WTC11 (cell line): Measurements from ENCODE around the gene PLEKHA5.

ENCODE experiments used
- AFF4 ChIP-seq: sonication (generic); formaldehyde crosslinking; IDR thresholded peaks from 2 replicates; pipeline ENCODE4 v1.8.1; 2023; ENCODE audit warnings: mild to moderate bottlenecking, missing genetic modification reagents, borderline replicate concordance
- CTCF ChIP-seq: fragments of 200-600 bp; IDR thresholded peaks from 2 replicates; pipeline ENCODE4 v1.8.0; 2022; ENCODE audit warnings: antibody characterized with exemption
- E2F1 ChIP-seq: sonication (generic); formaldehyde crosslinking; IDR thresholded peaks from 2 replicates; pipeline ENCODE4 v1.8.0; 2022; ENCODE audit warnings: mild to moderate bottlenecking, missing genetic modification reagents
- E2F4 ChIP-seq: sonication (generic); formaldehyde crosslinking; IDR thresholded peaks from 2 replicates; pipeline ENCODE4 v1.8.1; 2022; ENCODE audit warnings: low read depth, mild to moderate bottlenecking, moderate library complexity, missing genetic modification reagents, borderline replicate concordance
- NFE2L1 ChIP-seq: sonication (generic); formaldehyde crosslinking; IDR thresholded peaks from 2 replicates; pipeline ENCODE4 v1.8.1; 2023; ENCODE audit warnings: missing genetic modification reagents
- PREB ChIP-seq: sonication (generic); formaldehyde crosslinking; IDR thresholded peaks from 2 replicates; pipeline ENCODE4 v1.8.1; 2022; ENCODE audit warnings: mild to moderate bottlenecking, missing genetic modification reagents, moderate library complexity, borderline replicate concordance
- TEAD1 ChIP-seq: sonication (generic); formaldehyde crosslinking; IDR thresholded peaks from 2 replicates; pipeline ENCODE4 v1.8.0; 2022; ENCODE audit warnings: mild to moderate bottlenecking, missing genetic modification reagents
- USF1 ChIP-seq: sonication (generic); formaldehyde crosslinking; IDR thresholded peaks from 2 replicates; pipeline ENCODE4 v1.8.0; 2022; ENCODE audit warnings: mild to moderate bottlenecking, missing genetic modification reagents
- ZBTB21 ChIP-seq: sonication (generic); formaldehyde crosslinking; IDR thresholded peaks from 2 replicates; pipeline ENCODE4 v1.8.1; 2023; ENCODE audit warnings: mild to moderate bottlenecking, missing genetic modification reagents, borderline replicate concordance
- ZNF219 ChIP-seq: sonication (generic); formaldehyde crosslinking; IDR thresholded peaks from 2 replicates; pipeline ENCODE4 v1.8.0; 2023; ENCODE audit warnings: missing genetic modification reagents, mild to moderate bottlenecking, borderline replicate concordance

- TF ChIP-seq PREB (CRISPR knock-in tag) (no peak), CTCF (no peak), E2F1 (CRISPR knock-in tag) (no peak), USF1 (CRISPR knock-in tag) (no peak), ZNF219 (CRISPR knock-in tag) (no peak), NFE2L1 (no peak), E2F4 (CRISPR knock-in tag) (no peak), AFF4 (CRISPR knock-in tag) (no peak), TEAD1 (CRISPR knock-in tag) (no peak), ZBTB21 (CRISPR knock-in tag) (no peak)
These were observed 75.6 kb downstream of the PLEKHA5 start for GRCh38 chr12:19205120-19205519.
